ENCODE results near the gene HSD17B2. TPM values are rescaled to one million over a fixed set of nuclear protein-coding genes. Genes with fewer than 3 reads are reported as not detected.

The HSD17B2 gene
- 0.35 TPM in 1 of 2 replicates, not detected in the other for total RNA-seq (ENCODE audit: low replicate concordance)

GRCh38 chr16:82034981-82035612 lies at the start of gene HSD17B2:
TSS of gene HSD17B2 (plus strand) at chr16:82035253. CDS start at chr16:82035425, 172 bp downstream.

GRCh38 chr16:82011199-82011641 lies 23.8 kb upstream of the HSD17B2 start, which contains the start of gene SDR42E1:
TSS of gene SDR42E1 (minus strand) at chr16:82011470. CDS start at chr16:82000858, 10,612 bp downstream.

Other genes starting within 250 kb of the HSD17B2 start
- 0.08 and 0.12 TPM in 2 replicates for gene SDR42E1, start 23.8 kb upstream of the HSD17B2 start, total RNA-seq (ENCODE audit: low replicate concordance)
- 9.2 and 15.7 TPM in 2 replicates for gene MPHOSPH6, start 135.0 kb downstream of the HSD17B2 start, total RNA-seq (ENCODE audit: low replicate concordance)

Measured in smooth muscle cell of the coronary artery (primary cell).